Measurements from ENCODE around the gene CMTM5.
"Not testable (repeated sequence)": the region's sequence is repeated elsewhere in the genome, so short reads cannot be mapped to it uniquely, and the experiment has no call there.

The CMTM5 gene

DNA sequence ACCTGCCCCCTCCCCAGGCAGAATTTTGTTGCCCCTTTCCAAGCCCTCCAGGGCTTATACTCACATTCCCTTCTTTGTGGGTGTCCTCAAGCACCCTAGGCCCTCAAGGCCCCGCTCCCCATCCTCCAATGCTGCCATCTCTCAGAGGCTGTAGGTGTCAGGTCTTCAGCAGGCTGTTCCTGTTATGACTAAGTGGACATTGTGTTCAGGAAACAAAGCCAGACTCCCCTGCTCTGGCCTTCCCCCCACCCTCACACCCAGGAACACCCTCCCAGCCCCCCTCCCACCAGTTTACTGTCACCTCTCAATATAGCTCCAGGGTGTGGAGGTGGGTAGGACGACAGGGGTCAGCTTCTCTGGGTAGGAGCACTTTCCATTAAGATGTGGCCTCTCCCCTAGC lies 32.6 kb downstream of the CMTM5 start:
- H3K9me3 ChIP-seq (ENCODE audit: control insufficient read depth, insufficient read depth, low read depth, low read length) = no peaks in the 10 kb centered on the region
- no peaks in the 10 kb centered on the region for H3K36me3 ChIP-seq (ENCODE audit: control insufficient read depth, insufficient read depth, low read length)
- H3K9ac ChIP-seq (ENCODE audit: low read length) = no peak overlapping the region
- no peak overlapping the region for H3K4me3 ChIP-seq (ENCODE audit: low read depth, low read length)
- H3K4me1 ChIP-seq (ENCODE audit: control insufficient read depth, insufficient read depth, low read length) = no peaks in the 10 kb centered on the region
- peaks cover 26% of the 10 kb centered on the region for H3K27me3 ChIP-seq (ENCODE audit: control insufficient read depth, insufficient read depth, low read length)
- no peak overlapping the region for H3K27ac ChIP-seq (ENCODE audit: low read depth, low read length)

DNA sequence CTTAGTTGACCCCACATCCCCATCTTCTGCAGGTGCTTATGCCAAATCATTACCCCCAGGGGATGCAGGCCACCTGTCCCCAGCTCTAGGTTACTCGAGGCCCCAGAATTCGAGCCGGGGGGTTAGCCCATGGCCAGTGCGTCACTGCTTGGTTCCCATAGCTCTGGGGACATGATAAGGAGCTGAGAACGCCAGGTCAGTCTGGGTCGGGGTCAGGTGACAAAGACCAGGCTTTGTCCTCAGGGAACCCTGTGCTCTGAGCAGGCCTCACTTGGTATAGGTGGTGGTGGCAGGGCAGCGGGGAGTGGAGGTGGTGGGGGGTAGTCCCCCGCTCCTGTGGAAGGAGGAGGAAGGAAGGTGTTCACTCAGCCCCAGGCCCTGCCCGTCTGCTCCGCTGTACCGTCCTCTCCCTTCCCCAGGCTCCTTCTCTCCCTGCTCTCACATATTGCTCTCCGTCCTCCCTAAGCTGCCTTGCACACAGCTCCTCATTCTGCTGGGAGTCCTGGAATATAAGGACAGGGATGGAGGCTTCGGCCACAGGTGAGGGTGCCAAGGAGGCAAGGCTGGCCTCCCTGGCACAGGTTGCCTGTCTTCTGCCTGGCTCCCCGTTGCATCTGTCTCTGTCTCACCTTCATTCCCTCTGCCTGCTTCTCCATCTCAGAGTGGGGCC lies 33.3 kb downstream of the CMTM5 start:
- Histone ChIP-seq H3K9me3 (ENCODE audit: control insufficient read depth, insufficient read depth, low read depth, low read length) (no peaks in the 10 kb centered on the region), H3K4me1 (ENCODE audit: control insufficient read depth, insufficient read depth, low read length) (no peaks in the 10 kb centered on the region), H3K27ac (ENCODE audit: low read depth, low read length) (no peak overlapping the region), H3K36me3 (ENCODE audit: control insufficient read depth, insufficient read depth, low read length) (no peaks in the 10 kb centered on the region), H3K27me3 (ENCODE audit: control insufficient read depth, insufficient read depth, low read length) (peaks cover 28% of the 10 kb centered on the region), H3K4me3 (ENCODE audit: low read depth, low read length) (no peak overlapping the region), H3K9ac (ENCODE audit: low read length) (no peak overlapping the region)

DNA sequence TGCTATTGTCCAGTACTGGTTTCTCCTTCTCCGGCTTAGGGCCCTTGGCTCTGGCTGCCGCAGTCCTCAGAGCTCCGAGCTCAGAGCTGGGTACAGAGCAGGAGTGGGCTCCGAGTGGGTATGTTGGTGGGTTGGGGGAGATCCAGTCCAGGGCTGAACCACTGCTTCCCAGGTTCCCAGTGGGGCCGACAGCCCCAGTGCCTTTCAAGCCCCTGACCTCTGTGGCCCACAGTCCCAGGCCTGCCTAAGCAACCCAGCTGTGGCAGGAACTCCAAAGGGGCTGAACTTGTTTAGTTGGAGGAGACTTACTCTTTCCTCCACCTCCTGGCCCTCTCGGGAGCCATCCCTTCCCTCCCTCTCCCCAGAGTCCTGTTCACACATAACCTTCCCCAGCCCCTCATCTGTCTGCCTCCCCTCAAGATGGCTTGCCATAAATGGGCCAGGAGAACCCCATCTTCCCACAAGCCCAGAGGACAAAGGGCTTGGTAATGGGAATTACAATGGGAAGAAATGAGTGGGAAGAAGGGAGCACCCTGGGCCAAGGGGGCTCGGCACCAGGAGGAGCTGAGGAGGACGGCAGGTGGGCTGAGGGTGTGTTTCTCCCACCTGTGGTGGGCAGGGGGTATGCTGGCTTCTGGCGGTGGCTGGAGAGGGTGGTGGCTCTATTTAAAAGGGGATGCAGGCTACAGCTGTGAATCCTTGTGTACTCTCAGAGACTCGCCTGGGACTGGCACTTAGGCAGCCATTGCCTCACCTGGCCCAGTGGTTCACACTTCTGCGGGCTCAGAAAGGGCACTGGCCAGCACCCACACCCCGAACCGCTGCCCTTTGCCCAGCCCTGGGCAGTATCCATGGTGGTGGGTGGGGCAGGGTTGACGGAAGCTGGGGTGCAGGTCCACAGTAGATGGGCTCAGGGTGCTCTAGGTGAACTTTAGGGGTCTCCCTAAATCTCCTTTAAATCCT lies 35.0 kb downstream of the CMTM5 start:
- H3K36me3 ChIP-seq (ENCODE audit: control insufficient read depth, insufficient read depth, low read length) = no peaks in the 10 kb centered on the region
- H3K4me3 ChIP-seq (ENCODE audit: low read depth, low read length) = no peak overlapping the region
- peaks cover 19% of the 10 kb centered on the region; the same call in 1 of the 2 replicates for H3K27me3 ChIP-seq (ENCODE audit: control insufficient read depth, insufficient read depth, low read length)
- H3K27ac ChIP-seq (ENCODE audit: low read depth, low read length) = no peak overlapping the region
- no peaks in the 10 kb centered on the region for H3K9me3 ChIP-seq (ENCODE audit: control insufficient read depth, insufficient read depth, low read depth, low read length)
- H3K9ac ChIP-seq (ENCODE audit: low read length) = no peak overlapping the region
- H3K4me1 ChIP-seq (ENCODE audit: control insufficient read depth, insufficient read depth, low read length) = no peaks in the 10 kb centered on the region

DNA sequence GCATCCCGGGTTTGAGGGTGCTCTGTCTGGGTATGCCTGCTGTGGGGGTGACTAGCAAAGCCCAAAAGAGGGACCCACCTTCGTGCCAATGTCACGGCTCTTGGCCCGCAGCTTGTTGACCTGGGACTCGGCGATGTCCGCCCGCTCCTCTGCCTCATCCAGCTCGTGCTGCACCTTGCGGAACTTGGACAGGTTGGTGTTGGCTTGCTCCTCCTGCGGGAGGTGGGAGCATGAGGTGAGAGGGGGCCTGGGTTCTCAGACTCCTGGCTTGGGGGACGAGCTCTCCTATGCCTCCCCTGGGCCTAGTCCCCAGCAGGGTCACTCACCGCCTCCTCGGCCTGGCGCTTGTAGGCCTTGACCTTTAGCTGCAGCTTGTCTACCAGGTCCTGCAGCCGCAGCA lies 36.8 kb downstream of the CMTM5 start:
- H3K9ac ChIP-seq (ENCODE audit: low read length) = no peak overlapping the region
- no peaks in the 10 kb centered on the region for H3K4me1 ChIP-seq (ENCODE audit: control insufficient read depth, insufficient read depth, low read length)
- H3K27ac ChIP-seq (ENCODE audit: low read depth, low read length) = no peak overlapping the region
- peaks cover 8% of the 10 kb centered on the region; the same call in 1 of the 2 replicates for H3K27me3 ChIP-seq (ENCODE audit: control insufficient read depth, insufficient read depth, low read length)
- H3K9me3 ChIP-seq (ENCODE audit: control insufficient read depth, insufficient read depth, low read depth, low read length) = no peaks in the 10 kb centered on the region
- no peaks in the 10 kb centered on the region for H3K36me3 ChIP-seq (ENCODE audit: control insufficient read depth, insufficient read depth, low read length)
- no peak overlapping the region for H3K4me3 ChIP-seq (ENCODE audit: low read depth, low read length)

DNA sequence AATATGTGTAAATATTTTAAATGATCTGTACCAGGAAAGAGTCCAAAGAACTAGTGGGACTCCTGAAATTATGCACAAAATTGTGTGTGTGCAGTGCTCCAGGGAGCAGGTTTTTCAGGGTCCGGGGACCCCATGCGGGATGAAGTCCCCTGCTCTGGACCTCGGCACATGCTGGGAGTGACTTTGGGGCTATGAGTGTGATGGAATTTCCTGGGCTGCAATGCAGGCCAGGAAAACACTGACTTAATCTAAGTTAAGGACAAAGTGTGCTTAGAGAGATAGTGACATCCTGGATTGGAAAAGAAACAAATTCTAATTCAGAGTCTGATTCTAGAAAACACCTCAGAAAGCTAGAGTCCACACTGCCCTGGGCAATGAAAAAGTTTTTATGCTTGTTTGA lies 37.4 kb downstream of the CMTM5 start:
- no peak overlapping the region for H3K4me3 ChIP-seq (ENCODE audit: low read depth, low read length)
- no peak overlapping the region for H3K27ac ChIP-seq (ENCODE audit: low read depth, low read length)
- H3K9me3 ChIP-seq (ENCODE audit: control insufficient read depth, insufficient read depth, low read depth, low read length) = no peaks in the 10 kb centered on the region
- H3K27me3 ChIP-seq (ENCODE audit: control insufficient read depth, insufficient read depth, low read length) = peaks cover 12% of the 10 kb centered on the region; the same call in 1 of the 2 replicates
- no peak overlapping the region for H3K9ac ChIP-seq (ENCODE audit: low read length)
- H3K4me1 ChIP-seq (ENCODE audit: control insufficient read depth, insufficient read depth, low read length) = no peaks in the 10 kb centered on the region
- H3K36me3 ChIP-seq (ENCODE audit: control insufficient read depth, insufficient read depth, low read length) = no peaks in the 10 kb centered on the region

DNA sequence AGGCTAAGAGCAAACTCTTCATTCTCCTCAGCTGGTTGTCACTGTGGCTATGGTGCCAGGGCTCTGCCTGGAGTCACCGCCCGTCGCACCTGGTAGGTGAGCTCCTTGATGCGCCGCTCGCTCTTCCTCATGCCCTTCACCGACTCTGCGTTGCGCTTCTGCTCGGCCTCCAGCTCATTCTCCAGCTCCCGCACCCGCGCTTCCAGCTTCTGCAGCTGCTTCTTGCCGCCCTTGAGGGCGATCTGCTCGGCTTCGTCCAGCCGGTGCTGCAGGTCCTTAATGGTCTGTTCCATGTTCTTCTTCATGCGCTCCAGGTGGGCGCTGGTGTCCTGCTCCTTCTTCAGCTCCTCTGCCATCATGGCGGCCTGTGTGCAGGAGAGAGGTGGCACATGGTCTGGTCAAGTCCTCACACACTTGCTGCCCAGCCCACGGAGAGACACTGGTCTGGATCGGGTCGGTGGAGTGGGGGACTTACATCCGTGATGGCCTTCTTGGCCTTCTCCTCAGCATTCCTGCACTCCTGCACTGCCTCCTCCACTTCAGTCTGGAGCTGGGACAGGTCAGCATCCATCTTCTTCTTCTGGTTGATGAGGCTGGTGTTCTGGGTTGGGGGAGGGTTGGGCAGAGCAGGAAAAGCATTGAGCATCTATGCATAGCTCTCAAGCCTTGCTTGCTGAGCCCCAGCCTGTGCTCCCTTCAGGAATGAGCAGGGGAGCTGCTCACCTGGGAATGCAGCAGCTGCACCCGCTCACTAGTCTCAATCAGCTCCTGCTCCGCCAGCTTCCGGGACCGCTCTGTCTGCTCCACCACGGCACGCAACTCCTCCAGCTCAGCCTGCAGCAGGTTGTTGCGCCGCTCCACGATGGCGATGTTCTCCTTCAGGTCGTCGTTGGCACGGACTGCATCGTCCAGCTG lies 38.3 kb downstream of the CMTM5 start:
- peaks cover 13% of the 10 kb centered on the region; the same call in 1 of the 2 replicates for H3K27me3 ChIP-seq (ENCODE audit: control insufficient read depth, insufficient read depth, low read length)
- no peaks in the 10 kb centered on the region for H3K36me3 ChIP-seq (ENCODE audit: control insufficient read depth, insufficient read depth, low read length)
- H3K4me1 ChIP-seq (ENCODE audit: control insufficient read depth, insufficient read depth, low read length) = no peaks in the 10 kb centered on the region
- no peak overlapping the region for H3K9ac ChIP-seq (ENCODE audit: low read length)
- no peak overlapping the region for H3K27ac ChIP-seq (ENCODE audit: low read depth, low read length)
- H3K9me3 ChIP-seq (ENCODE audit: control insufficient read depth, insufficient read depth, low read depth, low read length) = no peaks in the 10 kb centered on the region
- H3K4me3 ChIP-seq (ENCODE audit: low read depth, low read length) = no peak overlapping the region

DNA sequence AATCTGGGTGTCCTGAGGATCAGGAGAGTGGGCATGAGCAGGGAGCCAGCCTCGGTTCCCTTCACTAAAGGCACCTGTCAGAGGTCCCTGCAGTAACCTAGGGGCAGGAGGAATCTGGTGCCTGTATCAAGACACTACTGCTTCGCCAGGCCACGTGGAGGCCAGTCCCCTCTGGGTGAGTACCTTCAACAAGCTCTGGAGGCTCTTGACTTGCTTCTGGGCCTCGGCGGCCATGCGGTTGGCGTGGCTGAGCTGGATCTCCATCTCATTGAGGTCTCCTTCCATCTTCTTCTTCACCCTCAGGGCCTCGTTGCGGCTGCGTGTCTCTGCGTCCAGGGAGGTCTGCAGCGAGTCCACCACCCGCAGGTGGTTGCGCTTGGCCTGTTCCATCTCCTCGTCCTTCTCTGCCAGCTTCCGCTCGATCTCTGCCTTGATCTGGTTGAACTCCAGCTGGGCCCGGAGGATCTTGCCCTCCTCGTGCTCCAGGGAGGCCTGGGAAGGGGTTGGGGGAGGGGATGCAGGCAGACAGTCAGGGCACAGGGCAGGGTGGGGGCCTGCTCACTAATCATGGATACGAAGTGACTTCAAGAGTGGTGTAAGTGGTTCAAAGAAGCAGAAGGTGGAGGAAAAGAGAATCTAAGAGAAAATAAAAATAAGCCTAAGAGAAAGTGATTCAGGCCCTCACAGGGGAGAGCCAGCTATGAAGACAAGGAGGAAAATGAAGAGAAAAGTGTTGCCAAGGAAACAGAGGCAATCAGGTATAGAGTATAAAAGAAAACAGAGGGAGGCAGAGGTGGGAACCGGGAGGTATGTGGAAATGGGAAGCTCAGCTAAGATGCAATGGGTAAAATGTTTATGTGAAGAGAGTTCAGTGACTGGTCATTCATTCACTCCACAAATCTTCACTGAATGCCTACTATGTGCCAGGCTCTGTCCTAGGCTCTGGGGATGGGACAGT lies 39.3 kb downstream of the CMTM5 start:
- no peak overlapping the region for H3K9ac ChIP-seq (ENCODE audit: low read length)
- H3K27ac ChIP-seq (ENCODE audit: low read depth, low read length) = no peak overlapping the region
- no peak overlapping the region for H3K4me3 ChIP-seq (ENCODE audit: low read depth, low read length)
- no peaks in the 10 kb centered on the region for H3K36me3 ChIP-seq (ENCODE audit: control insufficient read depth, insufficient read depth, low read length)
- H3K9me3 ChIP-seq (ENCODE audit: control insufficient read depth, insufficient read depth, low read depth, low read length) = no peaks in the 10 kb centered on the region
- H3K4me1 ChIP-seq (ENCODE audit: control insufficient read depth, insufficient read depth, low read length) = no peaks in the 10 kb centered on the region
- peaks cover 18% of the 10 kb centered on the region; the same call in 1 of the 2 replicates for H3K27me3 ChIP-seq (ENCODE audit: control insufficient read depth, insufficient read depth, low read length)

DNA sequence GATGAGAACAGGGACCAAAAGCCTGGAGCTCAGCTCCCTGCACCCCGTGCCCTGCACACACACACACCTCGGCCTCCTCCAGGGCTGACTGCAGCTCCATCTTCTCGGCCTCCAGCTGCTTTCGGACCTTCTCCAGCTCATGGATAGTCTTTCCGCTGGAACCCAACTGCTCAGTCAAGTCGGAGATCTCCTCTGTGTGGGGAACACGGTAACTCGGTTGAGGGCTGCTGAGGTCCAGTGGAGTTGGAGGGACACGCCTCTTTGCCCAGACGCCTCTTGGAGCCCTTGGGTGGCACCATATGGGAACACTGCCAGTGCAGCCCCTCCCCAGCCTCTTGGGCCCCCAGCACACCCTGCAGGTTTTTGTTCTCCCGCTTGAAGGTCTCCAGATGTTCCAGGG lies 40.0 kb downstream of the CMTM5 start:
- H3K36me3 ChIP-seq (ENCODE audit: control insufficient read depth, insufficient read depth, low read length) = no peaks in the 10 kb centered on the region
- H3K9ac ChIP-seq (ENCODE audit: low read length) = no peak overlapping the region
- no peak overlapping the region for H3K4me3 ChIP-seq (ENCODE audit: low read depth, low read length)
- no peak overlapping the region for H3K27ac ChIP-seq (ENCODE audit: low read depth, low read length)
- no peaks in the 10 kb centered on the region for H3K4me1 ChIP-seq (ENCODE audit: control insufficient read depth, insufficient read depth, low read length)
- H3K9me3 ChIP-seq (ENCODE audit: control insufficient read depth, insufficient read depth, low read depth, low read length) = no peaks in the 10 kb centered on the region
- peaks cover 23% of the 10 kb centered on the region; the same call in 1 of the 2 replicates for H3K27me3 ChIP-seq (ENCODE audit: control insufficient read depth, insufficient read depth, low read length)

DNA sequence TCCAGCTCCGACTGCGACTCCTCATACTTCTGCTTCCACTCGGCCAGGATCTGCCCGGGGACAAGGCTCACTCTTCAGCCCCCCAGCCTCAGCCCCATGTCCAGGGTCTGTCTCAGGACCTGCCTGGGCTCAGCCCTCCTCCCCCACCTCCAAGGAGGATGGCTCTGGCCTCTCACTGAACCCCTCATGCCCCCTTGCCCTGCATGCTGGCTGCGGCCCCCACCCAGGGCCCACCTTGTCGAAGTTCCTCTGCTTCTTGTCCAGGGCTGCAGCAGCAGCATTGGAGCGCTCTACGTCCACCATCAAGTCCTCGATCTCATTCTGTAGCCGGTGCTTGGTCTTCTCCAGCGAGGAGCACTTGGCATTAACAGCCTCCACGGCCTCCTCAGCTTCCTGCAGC lies 40.4 kb downstream of the CMTM5 start:
- H3K4me3 ChIP-seq (ENCODE audit: low read depth, low read length); H3K4me1 ChIP-seq (ENCODE audit: control insufficient read depth, insufficient read depth, low read length); H3K9me3 ChIP-seq (ENCODE audit: control insufficient read depth, insufficient read depth, low read depth, low read length); H3K36me3 ChIP-seq (ENCODE audit: control insufficient read depth, insufficient read depth, low read length); H3K27ac ChIP-seq (ENCODE audit: low read depth, low read length); H3K9ac ChIP-seq (ENCODE audit: low read length): not testable (repeated sequence)
- peaks cover 23% of the 10 kb centered on the region; the same call in 1 of the 2 replicates for H3K27me3 ChIP-seq (ENCODE audit: control insufficient read depth, insufficient read depth, low read length)

DNA sequence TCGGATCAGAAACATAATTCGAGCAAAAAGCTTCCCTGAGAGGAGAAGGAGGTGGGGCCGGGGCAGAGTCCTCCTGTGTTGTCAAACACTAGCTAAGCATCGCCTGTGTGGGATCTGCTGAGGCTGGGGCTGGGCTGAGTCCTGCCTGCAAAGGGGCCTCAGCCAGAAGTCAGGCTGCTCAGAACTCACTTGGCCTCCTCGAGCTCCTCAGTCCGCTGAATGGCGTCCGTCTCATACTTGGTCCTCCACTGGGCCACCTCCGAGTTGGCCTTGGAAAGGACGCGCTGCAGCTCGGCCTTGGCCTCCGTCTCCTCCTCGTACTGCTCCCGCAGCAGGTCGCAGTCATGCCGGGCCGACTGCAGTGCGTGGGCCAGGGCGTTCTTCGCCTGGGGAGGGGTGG lies 41.2 kb downstream of the CMTM5 start:
- no peaks in the 10 kb centered on the region for H3K9me3 ChIP-seq (ENCODE audit: control insufficient read depth, insufficient read depth, low read depth, low read length)
- H3K9ac ChIP-seq (ENCODE audit: low read length) = no peak overlapping the region
- no peak overlapping the region for H3K27ac ChIP-seq (ENCODE audit: low read depth, low read length)
- H3K4me1 ChIP-seq (ENCODE audit: control insufficient read depth, insufficient read depth, low read length) = no peaks in the 10 kb centered on the region
- H3K36me3 ChIP-seq (ENCODE audit: control insufficient read depth, insufficient read depth, low read length) = no peaks in the 10 kb centered on the region
- no peak overlapping the region for H3K4me3 ChIP-seq (ENCODE audit: low read depth, low read length)
- peaks cover 23% of the 10 kb centered on the region; the same call in 1 of the 2 replicates for H3K27me3 ChIP-seq (ENCODE audit: control insufficient read depth, insufficient read depth, low read length)
